Mesenchymal stem cell (in vitro differentiated cells and primary cell): ENCODE data around the gene SLC26A8.
"Not testable (repeated sequence)": the region's sequence is repeated elsewhere in the genome, so short reads cannot be mapped to it uniquely, and the experiment has no call there.

ENCODE experiments used
- DNase-seq: peaks from one replicate; pipeline ENCODE4 v3.0.0-alpha.2; 2013
- H2AFZ ChIP-seq: one replicate; pipeline ENCODE4 v1.6.1; 2013; ENCODE audit warnings: low read depth, mild to moderate bottlenecking, control low read depth, inconsistent platforms, low read length, moderate library complexity
- H2AK5ac ChIP-seq: 2 replicates; pipeline ENCODE4 v1.6.1; 2013; ENCODE audit warnings: low read length, moderate library complexity, mild to moderate bottlenecking, inconsistent platforms; ENCODE audit not compliant: severe bottlenecking
- H2BK120ac ChIP-seq: one replicate; pipeline ENCODE4 v1.6.1; 2013; ENCODE audit warnings: low read depth, mild to moderate bottlenecking, inconsistent platforms, low read length, moderate library complexity
- H2BK12ac ChIP-seq, 2 experiments: one replicate each; pipeline ENCODE4 v1.6.1; 2013; ENCODE audit warnings: inconsistent platforms in 2 of 2, low read length in 2 of 2, mild to moderate bottlenecking in 2 of 2, moderate library complexity in 2 of 2, control low read depth in 1 of 2
- H2BK15ac ChIP-seq: one replicate; pipeline ENCODE4 v1.6.1; 2013; ENCODE audit warnings: mild to moderate bottlenecking, low read depth, inconsistent platforms; ENCODE audit not compliant: poor library complexity, severe bottlenecking
- H2BK5ac ChIP-seq: 2 replicates; pipeline ENCODE4 v1.6.1; 2013; ENCODE audit warnings: low read depth, mild to moderate bottlenecking, low read length, control low read depth, inconsistent platforms; ENCODE audit not compliant: poor library complexity, severe bottlenecking
- H3K14ac ChIP-seq, 2 experiments: one replicate each; pipeline ENCODE4 v1.6.1; 2013; ENCODE audit warnings: inconsistent platforms in 2 of 2, low read length in 2 of 2, control low read depth in 1 of 2, mild to moderate bottlenecking in 1 of 2, moderate library complexity in 1 of 2
- H3K18ac ChIP-seq, 2 experiments: one replicate each; pipeline ENCODE4 v1.6.1; 2013; ENCODE audit warnings: inconsistent platforms in 2 of 2, low read length in 2 of 2, control low read depth in 1 of 2, low read depth in 1 of 2, mild to moderate bottlenecking in 1 of 2
- H3K23ac ChIP-seq, 2 experiments: one replicate each; pipeline ENCODE4 v1.6.1; 2013; ENCODE audit warnings: inconsistent platforms in 2 of 2, low read length in 2 of 2, mild to moderate bottlenecking in 2 of 2, moderate library complexity in 2 of 2, control low read depth in 1 of 2
- H3K27ac ChIP-seq: 2 replicates; pipeline ENCODE4 v1.5.1; 2013; ENCODE audit warnings: mild to moderate bottlenecking, moderate library complexity, low read length, control low read depth, inconsistent platforms; ENCODE audit not compliant: poor library complexity, severe bottlenecking
- H3K27me3 ChIP-seq, 2 experiments: 2 replicates each; pipeline versions ENCODE4 v1.6.1 to v1.7.0; 2013; ENCODE audit warnings: low read length in 2 of 2, mild to moderate bottlenecking in 2 of 2, moderate library complexity in 2 of 2, control low read depth in 1 of 2, inconsistent platforms in 1 of 2; ENCODE audit not compliant: control insufficient read depth in 1 of 2, insufficient read depth in 1 of 2
- H3K36me3 ChIP-seq, 2 experiments: 2 replicates each; pipeline versions ENCODE4 v1.6.1 to v1.7.0; 2013; ENCODE audit warnings: low read length in 2 of 2, control low read depth in 1 of 2, inconsistent platforms in 1 of 2, low read depth in 1 of 2, mild to moderate bottlenecking in 1 of 2; ENCODE audit not compliant: insufficient read depth in 2 of 2, control insufficient read depth in 1 of 2
- H3K4ac ChIP-seq, 2 experiments: one replicate each; pipeline ENCODE4 v1.6.1; 2013; ENCODE audit warnings: inconsistent platforms in 2 of 2, low read length in 2 of 2, mild to moderate bottlenecking in 2 of 2, moderate library complexity in 2 of 2, control low read depth in 1 of 2, low read depth in 1 of 2
- H3K4me1 ChIP-seq: 2 replicates; pipeline ENCODE4 v1.6.1; 2013; ENCODE audit warnings: low read depth, low read length, control low read depth; ENCODE audit not compliant: control insufficient read depth, insufficient read depth
- H3K4me2 ChIP-seq: 2 replicates; pipeline ENCODE4 v1.6.1; 2013; ENCODE audit warnings: low read length, mild to moderate bottlenecking, inconsistent platforms; ENCODE audit not compliant: poor library complexity, severe bottlenecking
- H3K4me3 ChIP-seq, 2 experiments: 2 replicates each; pipeline versions ENCODE4 v1.5.1 to v1.7.0; 2013; ENCODE audit warnings: low read length in 2 of 2, mild to moderate bottlenecking in 2 of 2, control low read depth in 1 of 2, low read depth in 1 of 2; ENCODE audit not compliant: insufficient read depth in 1 of 2
- H3K79me1 ChIP-seq: replicated peaks from 2 replicates; pipeline ENCODE4 v1.6.1; 2013; ENCODE audit warnings: mild to moderate bottlenecking, control low read depth, low read length, inconsistent platforms; ENCODE audit not compliant: poor library complexity, severe bottlenecking
- H3K9ac ChIP-seq: 2 replicates; pipeline ENCODE4 v1.7.0; 2013; ENCODE audit warnings: mild to moderate bottlenecking, low read length, moderate library complexity
- H3K9me3 ChIP-seq: 2 replicates; pipeline ENCODE4 v1.7.0; 2013; ENCODE audit warnings: mild to moderate bottlenecking, low read length; ENCODE audit not compliant: control insufficient read depth
- H4K8ac ChIP-seq: one replicate; pipeline ENCODE4 v1.6.1; 2013; ENCODE audit warnings: inconsistent platforms, mild to moderate bottlenecking, low read length, moderate library complexity
- H4K91ac ChIP-seq: one replicate; pipeline ENCODE4 v1.6.1; 2013; ENCODE audit warnings: mild to moderate bottlenecking, low read length, inconsistent platforms
- WGBS: methylation state at CpG from one replicate; pipeline ENCODE4 v1.1.7; 2013; ENCODE audit warnings: mixed read lengths; 5-methylcytosine and 5-hydroxymethylcytosine counted together

SLC26A8 gene

GRCh38 chr6:35993150-35993549, 31.3 kb downstream of the SLC26A8 start:
- no peak overlapping the region for H2AFZ ChIP-seq
- no peak overlapping the region for H3K4me2 ChIP-seq
- H3K27me3 ChIP-seq, result no peaks in the 10 kb centered on the region
- no peak overlapping the region for H4K91ac ChIP-seq
- no peak overlapping the region for H2BK5ac ChIP-seq
- H2BK12ac ChIP-seq, result no peak overlapping the region
- no peak overlapping the region for H4K8ac ChIP-seq
- H3K9me3 ChIP-seq, result no peaks in the 10 kb centered on the region
- H3K4ac ChIP-seq, result no peak overlapping the region
- no peak overlapping the region for H3K9ac ChIP-seq
- H3K36me3 ChIP-seq, result no peaks in the 10 kb centered on the region
- H3K14ac ChIP-seq, result no peak overlapping the region
- no peak overlapping the region for H2BK15ac ChIP-seq
- no peak overlapping the region for H3K27ac ChIP-seq
- no peak overlapping the region for H2BK120ac ChIP-seq
- no peaks in the 10 kb centered on the region for H3K4me1 ChIP-seq
- H3K23ac ChIP-seq, result no peak overlapping the region
- 54% methylated on average over 2 of the region's 3 CpGs for WGBS
- no peak overlapping the region for H3K18ac ChIP-seq
- no peak for DNase-seq
- no peaks in the 10 kb centered on the region for H3K79me1 ChIP-seq
- no peak overlapping the region for H2AK5ac ChIP-seq
- H3K4me3 ChIP-seq, result no peak overlapping the region

GRCh38 chr6:35988047-35988446, 36.4 kb downstream of the SLC26A8 start:
- H2AFZ ChIP-seq, DNase-seq, H3K36me3 ChIP-seq, H3K18ac ChIP-seq, H3K23ac ChIP-seq, H3K79me1 ChIP-seq, H3K4me3 ChIP-seq, H3K27me3 ChIP-seq, H3K4me1 ChIP-seq, H2AK5ac ChIP-seq, H3K14ac ChIP-seq, H3K9ac ChIP-seq, H2BK12ac ChIP-seq, H4K91ac ChIP-seq, H2BK5ac ChIP-seq, H3K4me2 ChIP-seq, H4K8ac ChIP-seq, H3K4ac ChIP-seq, H2BK120ac ChIP-seq, H3K9me3 ChIP-seq, H2BK15ac ChIP-seq, H3K27ac ChIP-seq: not testable (repeated sequence)
- 82% methylated on average over 9 of the region's 9 CpGs for WGBS

- Histone ChIP-seq H2BK12ac (no peak overlapping the region), H2AK5ac (no peak overlapping the region), H4K8ac (no peak overlapping the region), H3K18ac (no peak overlapping the region), H3K27ac (no peak overlapping the region), H2BK120ac (no peak overlapping the region), H3K9me3 (no peaks in the 10 kb centered on the region), H3K23ac (no peak overlapping the region), H3K14ac (no peak overlapping the region), H3K4me2 (no peak overlapping the region), H3K27me3 (peaks cover 0 to 20% of the 10 kb centered on the region in 2 experiments), H2BK5ac (no peak overlapping the region), H3K79me1 (no peaks in the 10 kb centered on the region), H3K9ac (no peak overlapping the region), H3K4ac (no peak overlapping the region), H3K4me3 (no peak overlapping the region), H3K36me3 (no peaks in the 10 kb centered on the region), H4K91ac (no peak overlapping the region), H2BK15ac (no peak overlapping the region), H3K4me1 (no peaks in the 10 kb centered on the region), H2AFZ (no peak overlapping the region)
- WGBS, result 38% methylated on average over 4 of the region's 4 CpGs
- DNase-seq, result no peak
Measured at GRCh38 chr6:35984701-35985100, 39.7 kb downstream of the SLC26A8 start.

GRCh38 chr6:35980991-35981645, 43.3 kb downstream of the SLC26A8 start:
- WGBS, result 98% methylated on average over 5 of the region's 6 CpGs
- Histone ChIP-seq H3K23ac (no peak overlapping the region), H2AFZ (no peak overlapping the region), H3K27ac (no peak overlapping the region), H4K91ac (no peak overlapping the region), H3K36me3 (no peaks in the 10 kb centered on the region), H3K4me2 (no peak overlapping the region), H4K8ac (no peak overlapping the region), H2BK120ac (no peak overlapping the region), H3K9ac (no peak overlapping the region), H3K4me3 (no peak overlapping the region), H3K18ac (no peak overlapping the region), H3K27me3 (peaks cover 0 to 20% of the 10 kb centered on the region in 2 experiments), H3K4me1 (no peaks in the 10 kb centered on the region), H3K79me1 (no peaks in the 10 kb centered on the region), H2BK12ac (no peak overlapping the region), H2AK5ac (no peak overlapping the region), H3K9me3 (no peaks in the 10 kb centered on the region), H2BK15ac (no peak overlapping the region), H2BK5ac (no peak overlapping the region), H3K14ac (no peak overlapping the region), H3K4ac (no peak overlapping the region)
- DNase-seq, result no peak
